GM20431 (cell line): ENCODE results near the gene UPB1.

Experiments used
- in situ Hi-C: fragments of 300-500 bp; cut with MseI, MboI; formaldehyde crosslinking; loops from one replicate; pipeline ENCODE4 v1.15.0; 2020; ENCODE audit warnings: low sequenced_read_pairs; ENCODE audit not compliant: unreplicated experiment

The UPB1 gene

DNA sequence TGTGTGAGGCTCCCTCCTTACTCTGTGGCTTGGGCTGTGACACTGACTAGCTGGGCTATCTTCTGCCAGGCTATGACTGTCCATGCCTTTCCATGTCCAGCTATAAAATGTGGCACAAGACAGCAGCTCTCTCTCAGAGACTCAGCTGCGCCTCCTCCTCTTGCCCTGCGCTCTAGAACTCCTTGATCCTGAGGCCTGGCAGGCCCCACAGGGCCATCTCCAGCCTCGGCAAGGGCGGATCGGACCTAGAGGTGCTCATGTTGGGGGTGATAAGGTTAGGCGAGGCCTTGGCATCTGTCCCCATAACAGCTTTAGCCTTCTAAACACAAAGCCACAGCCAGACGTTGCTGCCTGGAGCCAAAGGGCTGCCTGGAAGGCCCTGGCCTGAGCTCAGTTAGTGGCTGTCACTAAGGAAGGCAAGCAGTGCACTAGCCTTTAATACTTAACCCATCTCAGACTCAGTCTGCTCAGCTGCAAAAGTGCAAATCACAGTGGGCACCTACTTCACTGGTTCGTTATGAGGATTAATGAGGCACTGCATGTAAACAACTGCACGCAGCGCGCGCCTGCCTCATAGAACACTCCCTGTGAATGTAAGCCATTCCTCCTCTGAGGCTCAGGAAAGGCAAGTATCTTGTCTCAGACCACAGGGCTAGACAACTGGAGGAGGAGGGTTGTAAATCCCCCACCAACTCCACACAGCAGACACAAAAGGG lies 58.6 kb downstream of the UPB1 start:
- in situ Hi-C loops, result no loop called here

DNA sequence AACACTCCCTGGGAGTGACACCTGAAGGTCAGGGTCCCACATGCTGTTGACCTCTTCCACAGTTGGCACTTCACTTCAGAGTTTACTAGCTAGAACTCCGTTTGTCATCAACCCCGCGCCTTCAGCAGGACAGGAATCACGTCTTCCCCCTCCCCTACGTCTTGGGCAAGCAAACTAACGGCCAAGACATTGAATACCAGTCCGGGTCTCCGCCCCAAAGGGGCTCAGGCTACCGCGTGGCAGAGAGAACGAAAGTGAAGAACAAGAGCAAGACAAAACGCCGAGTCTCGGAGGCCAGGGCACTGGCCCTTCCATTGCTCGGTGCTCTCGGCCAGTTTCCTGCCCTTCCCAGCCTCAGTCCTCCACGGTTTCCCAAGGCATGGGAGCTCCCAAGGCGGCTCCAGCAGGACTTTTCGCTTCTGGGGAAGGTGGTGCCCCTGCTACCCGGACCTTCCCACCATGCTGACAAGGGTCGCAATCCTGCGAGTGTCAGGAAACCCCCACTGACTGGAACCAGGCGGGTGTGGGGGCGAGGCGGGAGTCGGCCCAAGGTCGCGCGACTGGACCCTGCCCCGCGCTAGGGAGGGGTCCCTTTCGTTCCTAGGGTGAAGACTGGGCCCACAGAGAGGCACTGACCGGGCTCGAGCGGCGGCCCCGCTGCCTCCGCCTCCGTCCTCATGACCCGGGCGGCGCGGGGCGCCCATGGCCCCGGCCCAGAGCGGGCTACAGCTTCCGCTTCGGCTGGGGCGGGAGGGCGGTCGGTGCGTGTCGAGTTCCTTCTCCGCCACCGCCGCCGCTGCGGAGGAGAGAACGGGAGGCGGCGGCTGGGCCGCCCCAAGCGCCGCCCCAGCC lies 59.4 kb downstream of the UPB1 start, which contains the start of gene GUCD1:
GUCD1 (minus strand) TSS at position 826 of the 852 bp plus-strand sequence; CDS start at position 679, 147 bp downstream.
- in situ Hi-C loops, result no loop called here

DNA sequence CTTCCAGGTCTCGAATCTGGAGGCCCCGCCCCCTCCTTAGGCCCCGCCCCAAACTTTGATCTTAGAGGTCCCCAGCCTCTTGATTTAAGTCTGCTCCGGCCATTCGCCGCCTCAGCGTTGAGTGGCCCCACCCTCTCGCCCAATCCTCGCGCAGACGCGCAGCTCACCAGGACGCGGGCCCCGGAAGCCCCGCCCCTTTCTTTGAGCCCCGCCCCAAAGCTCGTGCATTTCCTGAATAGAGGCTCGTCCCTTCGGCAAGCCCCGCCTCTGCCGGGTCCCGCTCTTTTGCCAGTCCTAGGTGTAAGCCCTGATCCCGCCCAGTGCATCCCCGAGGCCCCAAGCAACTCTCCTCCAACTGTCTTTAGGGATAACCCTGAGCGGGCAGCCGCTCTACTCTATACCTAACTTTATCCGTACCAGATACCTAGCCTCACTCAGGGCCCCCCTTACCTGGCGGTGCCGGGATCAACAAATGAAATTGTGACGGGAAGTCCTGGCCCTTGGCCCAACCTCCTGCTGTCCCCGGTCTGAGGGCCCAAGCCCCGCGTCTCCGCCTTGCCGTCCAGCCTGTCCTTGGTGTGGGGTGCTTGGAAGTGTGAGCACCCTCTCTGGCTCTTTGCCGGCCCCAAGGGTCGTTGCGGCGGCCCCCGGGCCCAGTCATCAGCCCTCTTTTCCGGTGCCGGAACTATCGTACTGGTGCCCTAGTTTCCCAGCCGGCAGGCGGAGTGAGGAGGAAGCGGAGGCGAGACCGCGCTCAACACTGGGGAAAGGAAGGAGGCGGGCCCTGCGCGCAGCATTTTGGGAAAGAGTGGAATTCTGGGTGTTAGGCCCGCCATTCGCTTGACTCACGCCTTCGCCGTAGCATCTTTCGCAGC lies 60.3 kb downstream of the UPB1 start, which contains the start of gene SNRPD3:
SNRPD3 (plus strand) TSS at position 835 of the 875 bp plus-strand sequence. CDS start 1,676 bp downstream, outside the sequence.
- in situ Hi-C loops, result no loop called here

DNA sequence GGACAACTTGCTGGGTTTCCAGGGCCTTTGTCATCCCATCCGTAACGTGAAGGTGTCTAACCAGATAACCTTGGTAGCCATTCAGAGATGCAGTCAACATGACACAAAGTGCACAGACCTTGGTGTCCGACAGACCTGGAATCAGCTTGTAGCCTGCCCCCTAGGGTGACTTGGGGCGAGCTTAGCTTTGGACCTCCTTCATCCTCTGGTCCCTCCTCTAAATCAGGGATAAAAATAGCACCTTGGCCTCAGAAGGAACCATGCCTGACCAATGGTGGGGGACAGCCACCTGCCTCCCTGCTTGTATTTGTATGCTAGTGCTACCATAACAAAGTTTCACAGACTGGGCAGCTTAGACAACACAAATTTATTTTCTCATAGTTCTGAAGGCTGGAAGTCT lies 64.3 kb downstream of the UPB1 start:
- in situ Hi-C loops, result no loop called here

DNA sequence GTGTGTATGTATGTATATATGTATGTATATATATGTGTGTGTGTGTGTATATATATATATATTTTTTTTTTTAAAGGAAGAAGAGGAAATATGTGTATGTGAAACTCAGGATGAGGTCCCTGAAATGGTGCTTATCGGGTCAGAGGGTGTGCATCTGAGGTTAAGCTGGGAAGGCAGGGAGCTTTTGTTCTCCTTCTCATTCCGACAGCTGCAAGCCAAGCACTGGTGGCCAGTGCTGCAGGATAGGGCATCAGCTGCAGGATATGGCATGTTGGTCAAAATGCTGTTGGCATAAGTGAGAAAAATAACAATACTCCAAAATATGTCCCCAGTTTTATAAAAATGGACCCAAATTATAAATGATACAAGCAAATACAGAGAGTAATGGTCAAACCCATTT lies 68.1 kb downstream of the UPB1 start:
- in situ Hi-C loops, result no loop called here

DNA sequence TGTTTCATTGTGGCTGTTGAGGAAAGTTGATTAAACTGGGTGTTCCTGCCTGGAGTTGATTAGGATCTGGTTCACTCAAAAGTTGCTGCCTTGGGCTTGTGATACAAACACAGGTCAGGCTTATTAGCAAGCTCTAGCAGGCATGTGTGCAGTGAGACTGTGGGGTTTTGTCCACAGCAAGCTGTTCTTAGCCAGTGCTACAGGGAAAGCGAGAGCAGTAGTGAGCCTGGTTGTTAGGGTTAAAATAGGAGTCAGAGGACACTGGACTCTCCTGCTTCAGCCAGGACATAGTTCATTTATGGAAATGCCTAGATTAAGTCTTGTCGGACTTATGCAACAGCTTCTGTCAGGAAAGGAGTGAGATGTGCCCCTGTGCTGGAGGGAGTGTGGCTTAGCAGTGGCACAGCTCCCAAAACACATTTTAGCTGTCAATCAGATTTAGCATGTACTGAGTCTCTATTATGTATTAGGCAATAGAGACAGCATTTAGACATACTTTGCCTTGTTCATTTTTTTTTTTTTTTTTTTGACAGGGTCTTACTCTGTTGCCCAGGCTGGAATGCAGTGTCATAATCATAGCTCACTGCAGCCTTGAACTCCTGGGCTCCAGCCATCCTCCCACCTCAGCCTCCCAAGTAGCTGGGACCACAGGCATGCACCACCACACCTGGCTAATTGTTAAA lies 69.4 kb downstream of the UPB1 start:
- in situ Hi-C loops, result no loop called here

DNA sequence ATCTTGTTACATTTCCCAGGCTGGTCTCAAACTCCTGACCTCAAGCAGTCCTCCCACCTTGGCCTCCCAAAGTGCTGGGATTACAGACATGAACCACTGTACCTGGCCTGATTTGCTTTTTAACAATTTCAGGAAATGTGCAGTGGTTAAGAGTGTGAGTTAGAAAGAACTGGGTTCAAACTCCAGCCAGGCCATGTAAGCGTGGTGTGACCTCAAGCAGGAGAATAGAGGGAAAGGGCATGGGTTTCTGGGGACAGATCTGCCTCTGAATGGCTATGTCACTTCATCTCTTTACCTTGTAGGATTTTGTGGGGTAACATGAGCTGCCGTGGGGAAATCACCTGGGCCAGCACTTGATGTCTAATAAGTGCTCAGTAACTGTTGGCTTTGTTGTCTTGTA lies 69.9 kb downstream of the UPB1 start:
- in situ Hi-C loops, result no loop called here

DNA sequence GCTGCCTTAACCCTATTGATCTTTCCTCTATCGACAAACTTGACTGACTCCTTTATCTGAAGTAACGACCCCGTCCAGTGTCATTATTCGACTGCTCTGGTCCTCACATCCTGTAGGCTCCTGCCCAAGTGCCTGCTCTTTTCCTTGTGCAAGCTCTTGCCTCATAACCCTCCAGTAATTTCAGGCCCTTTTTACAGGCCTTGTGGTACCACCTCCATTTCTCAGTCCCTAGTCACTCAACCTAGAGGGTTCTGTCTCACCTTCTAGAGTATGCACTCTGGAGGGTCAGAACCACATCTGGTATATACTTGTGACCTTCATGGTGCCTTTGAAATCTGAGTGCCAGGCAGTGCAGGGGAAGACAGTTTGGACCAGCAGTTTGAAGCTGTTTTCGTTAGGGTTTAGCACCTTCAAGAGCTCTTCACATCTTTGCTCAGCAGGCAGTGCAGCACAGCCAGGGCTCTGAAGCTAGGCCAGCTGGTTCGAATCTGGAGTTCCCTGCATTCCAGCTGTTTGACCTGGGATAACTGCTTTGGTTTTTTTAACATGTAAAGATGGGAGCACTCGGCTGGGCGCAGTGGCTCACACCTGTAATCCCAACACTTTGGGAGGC lies 71.9 kb downstream of the UPB1 start:
- in situ Hi-C loops, result no loop called here

DNA sequence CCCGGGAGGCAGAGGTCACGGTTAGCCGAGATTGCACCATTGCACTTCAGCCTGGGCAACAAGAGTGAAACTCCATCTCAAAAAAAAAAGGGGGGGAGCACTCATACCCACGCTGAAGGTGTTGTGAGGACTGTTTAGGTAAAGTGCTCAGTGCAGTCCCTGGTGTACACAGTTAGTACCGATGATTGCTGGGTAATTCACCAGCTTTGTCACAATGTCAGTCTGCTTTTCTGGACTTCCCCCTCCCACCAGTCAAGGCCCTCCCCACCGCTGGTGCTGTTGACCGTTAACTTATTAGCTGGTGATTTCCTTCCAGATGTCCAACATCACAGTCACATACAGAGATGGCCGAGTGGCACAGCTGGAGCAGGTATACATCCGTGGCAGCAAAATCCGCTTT lies 72.5 kb downstream of the UPB1 start:
- in situ Hi-C loops, result no loop called here

DNA sequence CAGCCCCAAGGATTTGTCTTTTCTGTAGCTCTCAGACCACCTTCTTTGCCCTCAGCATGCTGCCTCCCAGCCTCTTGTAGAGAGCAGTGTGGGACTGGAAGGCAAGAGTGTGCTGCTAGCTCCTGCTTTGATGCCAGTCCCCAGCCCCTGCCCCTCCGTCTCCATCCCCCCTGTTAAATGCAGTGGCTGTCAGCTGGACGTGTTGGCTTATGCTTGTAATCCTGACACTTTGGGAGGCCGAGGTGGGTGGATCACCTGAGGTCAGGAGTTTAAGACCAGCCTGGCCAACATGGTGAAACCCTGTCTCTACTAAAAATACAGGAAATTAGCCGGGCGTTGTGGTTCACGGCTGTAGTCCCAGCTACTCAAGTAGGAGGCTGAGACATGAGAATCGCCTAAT lies 76.1 kb downstream of the UPB1 start:
- in situ Hi-C loops, result no loop called here

DNA sequence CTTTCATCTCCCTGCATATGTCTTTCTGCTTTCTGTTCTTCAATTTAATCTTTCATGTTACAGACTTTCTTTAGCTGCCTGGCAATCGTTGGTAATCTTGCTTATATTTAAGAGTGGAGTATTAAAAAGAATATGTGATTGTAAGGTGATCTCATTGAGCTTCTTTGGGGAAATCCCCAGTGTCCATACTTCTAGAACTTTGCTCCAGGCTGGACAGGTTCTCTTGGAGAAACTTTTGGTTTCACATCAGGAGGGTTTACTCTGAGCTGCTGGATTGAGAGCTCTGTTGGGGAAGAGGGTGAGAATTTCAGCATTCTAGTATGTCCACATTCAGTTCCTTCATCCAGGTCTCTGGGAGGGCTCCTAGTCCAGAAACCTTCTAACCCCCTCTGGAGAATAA lies 81.6 kb downstream of the UPB1 start:
- in situ Hi-C loops, result no loop called here
